Natural killer cell (primary cell): ENCODE measurements around the gene MAB21L2. TPM values are rescaled to one million over a fixed set of nuclear protein-coding genes. Genes with fewer than 3 reads are reported as not detected.
A peak's percentile ranks its signal among the peaks of the same experiment; 100 is the strongest.

Experiments used
- ATAC-seq, 3 donors: fragments of 150-1000 bp in 2 of 3; fragments of 200-7000 bp in 1 of 3; cut with Tn5 transposase; 1 replicate in 1 of 3; 2 replicates in 2 of 3; pipeline ENCODE4 v1.10.0; 2021; ENCODE audit warnings: mild to moderate bottlenecking in 2 of 3, moderate library complexity in 2 of 3
- DNase-seq, 2 donors: peaks; one replicate each; pipeline versions ENCODE4 v3.0.0 to v3.0.0-alpha.2; 2013 to 2021; ENCODE audit warnings: mixed read lengths in 1 of 2
- H3K27ac ChIP-seq: one replicate; pipeline ENCODE4 v1.5.1; 2013; ENCODE audit warnings: mild to moderate bottlenecking, low read length
- H3K27me3 ChIP-seq: one replicate; pipeline ENCODE4 v1.6.1; 2013; ENCODE audit warnings: low read length; ENCODE audit not compliant: control insufficient read depth, insufficient read depth
- H3K36me3 ChIP-seq: one replicate; pipeline ENCODE4 v1.6.1; 2013; ENCODE audit warnings: low read length; ENCODE audit not compliant: control insufficient read depth, insufficient read depth
- H3K4me1 ChIP-seq: one replicate; pipeline ENCODE4 v1.6.1; 2013; ENCODE audit warnings: low read length; ENCODE audit not compliant: control insufficient read depth, insufficient read depth
- H3K4me3 ChIP-seq: one replicate; pipeline ENCODE4 v1.5.1; 2013; ENCODE audit warnings: low read length
- H3K9me3 ChIP-seq: one replicate; pipeline ENCODE4 v1.6.1; 2013; ENCODE audit warnings: low read length; ENCODE audit not compliant: control insufficient read depth, insufficient read depth
- H3K27ac Mint-ChIP-seq, 2 donors: one replicate each; pipeline ENCODE4 v1.8.0; 2022; ENCODE audit warnings: mild to moderate bottlenecking in 2 of 2, mixed read lengths in 2 of 2, moderate library complexity in 1 of 2
- H3K27me3 Mint-ChIP-seq, 2 donors: one replicate each; pipeline ENCODE4 v1.8.0; 2022; ENCODE audit warnings: low read depth in 2 of 2, mixed read lengths in 2 of 2
- H3K36me3 Mint-ChIP-seq: one replicate; pipeline ENCODE4 v1.8.0; 2022; ENCODE audit warnings: mixed read lengths
- H3K4me1 Mint-ChIP-seq, 2 donors: one replicate each; pipeline ENCODE4 v1.8.0; 2022; ENCODE audit warnings: mixed read lengths in 2 of 2
- H3K4me3 Mint-ChIP-seq: one replicate; pipeline ENCODE4 v1.8.0; 2022; ENCODE audit warnings: mild to moderate bottlenecking, moderate library complexity, mixed read lengths
- H3K9me3 Mint-ChIP-seq, 2 donors: one replicate each; pipeline ENCODE4 v1.8.0; 2022; ENCODE audit warnings: mixed read lengths in 2 of 2
- CTCF ChIP-seq: fragments of 200-600 bp; IDR thresholded peaks from one replicate; pipeline ENCODE4 v1.8.0; 2022; ENCODE audit warnings: antibody characterized with exemption
- WGBS: methylation state at CpG from one replicate; pipeline ENCODE4 v1.1.7; 2013; ENCODE audit warnings: missing lambda C conversion rate; ENCODE audit not compliant: insufficient coverage; 5-methylcytosine and 5-hydroxymethylcytosine counted together
- intact Hi-C: fragments of 100-400 bp; cut with micrococcal nuclease; formaldehyde crosslinking; loops from one replicate; pipeline ENCODE4 v1.14.2; 2022
- total RNA-seq, 4 donors: library from RNA; stranded (reverse); fragments of 120-200 nt in 1 of 4; gene quantifications; one replicate each; pipeline versions ENCODE4 v1.2.3 to v1.2.4, GENCODE V29; 2013 to 2022

Gene MAB21L2
- total RNA-seq, 3 donors from 2014 or later (not counting 1 experiment from before 2014, with no cell fraction given) = not detected

GRCh38 chr4:150583287-150584110, 1.5 kb downstream of the MAB21L2 start:
- H3K4me1 Mint-ChIP-seq = no peaks in the 10 kb centered on the region
- H3K4me3 ChIP-seq = no peak overlapping the region
- H3K27ac Mint-ChIP-seq = no peak overlapping the region
- no peaks in the 10 kb centered on the region for H3K4me1 ChIP-seq
- intact Hi-C loops = no loop called here
- no peak overlapping the region for H3K4me3 Mint-ChIP-seq
- H3K27ac ChIP-seq = no peak overlapping the region
- no peaks in the 10 kb centered on the region for H3K27me3 Mint-ChIP-seq
- TF ChIP-seq CTCF = no peak
- H3K9me3 ChIP-seq = peaks cover 8% of the 10 kb centered on the region
- WGBS = 97% methylated on average over 66 of the region's 66 CpGs
- peaks cover 7% of the 10 kb centered on the region for H3K36me3 Mint-ChIP-seq
- H3K36me3 ChIP-seq = peaks cover 15% of the 10 kb centered on the region
- no peak for DNase-seq
- no peaks in the 10 kb centered on the region for H3K9me3 Mint-ChIP-seq
- ATAC-seq = peak in 1 of 3 donors; percentile 21
- no peaks in the 10 kb centered on the region for H3K27me3 ChIP-seq

- H3K36me3 ChIP-seq = peaks cover 16% of the 10 kb centered on the region
- H3K9me3 Mint-ChIP-seq = no peaks in the 10 kb centered on the region
- TF ChIP-seq CTCF = no peak
- H3K4me3 ChIP-seq = no peak overlapping the region
- H3K27me3 ChIP-seq = no peaks in the 10 kb centered on the region
- DNase-seq = no peak
- no peaks in the 10 kb centered on the region for H3K4me1 Mint-ChIP-seq
- no peaks in the 10 kb centered on the region for H3K4me1 ChIP-seq
- no peaks in the 10 kb centered on the region for H3K27me3 Mint-ChIP-seq
- no peak overlapping the region for H3K27ac Mint-ChIP-seq
- peaks cover 8% of the 10 kb centered on the region for H3K9me3 ChIP-seq
- no peak overlapping the region for H3K27ac ChIP-seq
- no peak for ATAC-seq
- intact Hi-C loops = no loop called here
- peaks cover 1% of the 10 kb centered on the region for H3K36me3 Mint-ChIP-seq
- WGBS = 97% methylated on average over 8 of the region's 11 CpGs
- no peak overlapping the region for H3K4me3 Mint-ChIP-seq
Observed at GRCh38 chr4:150584111-150584915, 2.4 kb downstream of the MAB21L2 start.

GRCh38 chr4:150585611-150586010, 3.7 kb downstream of the MAB21L2 start:
- no peak for TF ChIP-seq CTCF
- H3K27me3 Mint-ChIP-seq = no peaks in the 10 kb centered on the region
- peak overlapping the region in 1 of 2 donors; percentile 74 for H3K27ac Mint-ChIP-seq
- no CpG with 5 or more reads among the region's 1 CpG for WGBS
- H3K27ac ChIP-seq = no peak overlapping the region
- H3K4me1 Mint-ChIP-seq = no peaks in the 10 kb centered on the region
- peaks cover 4% of the 10 kb centered on the region for H3K9me3 ChIP-seq
- DNase-seq (no peak), ATAC-seq (no peak)
- H3K4me3 Mint-ChIP-seq = no peak overlapping the region
- H3K4me1 ChIP-seq = no peaks in the 10 kb centered on the region
- H3K9me3 Mint-ChIP-seq = no peaks in the 10 kb centered on the region
- H3K27me3 ChIP-seq = no peaks in the 10 kb centered on the region
- peaks cover 25% of the 10 kb centered on the region for H3K36me3 ChIP-seq
- intact Hi-C loops = no loop called here
- no peak overlapping the region for H3K4me3 ChIP-seq
- H3K36me3 Mint-ChIP-seq = peaks cover 8% of the 10 kb centered on the region
